HG03039 (cell line): ENCODE data around the gene HOXD8.

Experiments used
- ATAC-seq: cut with Tn5 transposase; IDR thresholded peaks from one replicate; pipeline ENCODE4 v1.9.1; 2021; ENCODE audit warnings: mild to moderate bottlenecking, moderate library complexity; ENCODE audit not compliant: unreplicated experiment

Gene HOXD8

GRCh38 chr2:176128982-176129796, at the start of gene HOXD8:
HOXD8 (plus strand) TSS chr2:176129705; CDS start chr2:176130367, 662 bp downstream.
- ATAC-seq: no peak

GRCh38 chr2:176079831-176080539, 49.5 kb upstream of the HOXD8 start:
- no peak for ATAC-seq

GRCh38 chr2:176080540-176081375, 48.7 kb upstream of the HOXD8 start:
- ATAC-seq: no peak

- ATAC-seq: no peak
These were observed 48.1 kb upstream of the HOXD8 start for GRCh38 chr2:176081376-176081836.

GRCh38 chr2:176081837-176082524, 47.5 kb upstream of the HOXD8 start:
- no peak for ATAC-seq

- ATAC-seq: no peak
These were observed 47.0 kb upstream of the HOXD8 start for GRCh38 chr2:176082525-176082823.

DNA sequence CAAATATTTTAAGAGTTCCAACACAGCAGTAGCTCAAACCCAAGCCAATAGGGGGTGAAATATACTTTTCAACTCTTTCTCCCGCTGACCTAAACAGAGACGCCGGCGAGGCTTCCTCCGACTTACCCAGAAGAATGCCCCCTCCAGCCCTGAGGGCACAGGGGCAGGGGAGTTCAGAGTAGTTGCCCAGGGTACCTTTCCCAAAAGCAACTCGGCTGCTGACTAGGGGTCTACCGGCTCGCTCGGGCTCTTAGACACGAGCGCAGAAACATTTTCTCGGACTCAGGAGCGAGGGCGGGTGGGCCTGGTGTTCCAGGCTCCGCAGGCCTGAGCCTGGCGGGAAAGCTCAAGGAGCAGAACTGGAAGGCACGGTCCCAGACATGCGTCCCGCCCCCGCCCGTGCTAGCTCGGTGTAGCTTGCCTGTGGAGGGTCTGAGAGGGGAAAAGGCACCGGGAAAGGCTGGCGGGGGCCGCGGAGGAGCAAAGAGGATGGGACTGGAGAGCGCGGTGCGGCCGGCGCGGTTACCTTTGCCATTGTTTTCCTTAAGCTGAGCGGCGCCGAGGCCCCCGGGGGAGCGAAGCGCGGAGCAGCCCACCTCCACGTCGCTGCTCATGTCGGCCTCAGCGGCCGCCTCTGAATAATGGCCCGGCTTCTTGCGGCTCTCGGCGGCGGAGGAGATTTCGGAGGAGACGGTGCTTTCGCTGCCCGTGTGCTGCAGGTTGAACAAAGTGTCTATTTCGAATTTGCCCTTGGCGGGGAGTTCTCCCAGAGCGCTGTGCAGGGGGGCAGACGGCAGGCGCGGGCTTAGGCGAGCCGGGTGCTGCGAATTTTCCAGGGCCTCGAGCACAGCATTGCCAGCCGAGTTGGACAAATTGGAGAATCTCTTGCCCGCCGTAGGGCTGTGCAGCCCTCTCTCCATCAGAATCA, 46.4 kb upstream of the HOXD8 start:
- ATAC-seq: no peak

- no peak for ATAC-seq
These were observed 45.7 kb upstream of the HOXD8 start, which contains the start of gene EVX2 for GRCh38 chr2:176083796-176084261. EVX2 (minus strand) TSS chr2:176083962; CDS start chr2:176083776, 186 bp downstream.

- no peak for ATAC-seq
These were observed 44.8 kb upstream of the HOXD8 start for GRCh38 chr2:176084611-176085119.

DNA sequence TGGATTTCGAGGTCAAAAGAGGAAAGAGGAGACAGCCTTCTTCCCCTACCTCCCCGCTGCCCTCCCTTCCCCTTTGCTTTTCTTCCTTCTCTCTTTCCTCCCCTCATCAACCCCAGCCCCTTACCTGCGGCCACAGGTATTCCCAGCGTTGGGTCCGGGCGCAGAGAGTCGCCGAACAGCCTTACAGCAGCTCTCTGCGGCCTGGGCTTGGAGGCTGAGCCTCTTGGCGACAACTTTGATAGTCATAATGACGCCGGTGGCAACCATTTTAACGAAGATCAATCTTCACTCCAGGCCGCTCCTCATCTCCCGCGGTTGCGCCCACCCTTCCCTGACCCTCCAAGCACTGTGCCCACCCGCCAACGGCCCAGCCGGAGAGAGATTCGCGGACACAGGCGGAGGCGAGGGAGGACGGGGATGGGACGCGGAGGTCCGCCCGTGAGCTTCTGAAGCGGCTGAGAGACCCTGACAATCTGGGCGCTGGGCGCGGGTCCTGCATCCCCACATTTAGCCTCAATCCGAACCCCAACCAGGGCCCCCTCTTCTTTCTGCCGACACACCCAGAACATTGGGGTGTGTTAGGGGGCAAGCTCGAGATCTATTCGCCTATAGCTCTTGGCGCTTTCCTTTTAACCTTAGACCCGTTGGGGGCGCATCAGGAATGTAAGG, 44.3 kb upstream of the HOXD8 start:
- ATAC-seq: no peak

DNA sequence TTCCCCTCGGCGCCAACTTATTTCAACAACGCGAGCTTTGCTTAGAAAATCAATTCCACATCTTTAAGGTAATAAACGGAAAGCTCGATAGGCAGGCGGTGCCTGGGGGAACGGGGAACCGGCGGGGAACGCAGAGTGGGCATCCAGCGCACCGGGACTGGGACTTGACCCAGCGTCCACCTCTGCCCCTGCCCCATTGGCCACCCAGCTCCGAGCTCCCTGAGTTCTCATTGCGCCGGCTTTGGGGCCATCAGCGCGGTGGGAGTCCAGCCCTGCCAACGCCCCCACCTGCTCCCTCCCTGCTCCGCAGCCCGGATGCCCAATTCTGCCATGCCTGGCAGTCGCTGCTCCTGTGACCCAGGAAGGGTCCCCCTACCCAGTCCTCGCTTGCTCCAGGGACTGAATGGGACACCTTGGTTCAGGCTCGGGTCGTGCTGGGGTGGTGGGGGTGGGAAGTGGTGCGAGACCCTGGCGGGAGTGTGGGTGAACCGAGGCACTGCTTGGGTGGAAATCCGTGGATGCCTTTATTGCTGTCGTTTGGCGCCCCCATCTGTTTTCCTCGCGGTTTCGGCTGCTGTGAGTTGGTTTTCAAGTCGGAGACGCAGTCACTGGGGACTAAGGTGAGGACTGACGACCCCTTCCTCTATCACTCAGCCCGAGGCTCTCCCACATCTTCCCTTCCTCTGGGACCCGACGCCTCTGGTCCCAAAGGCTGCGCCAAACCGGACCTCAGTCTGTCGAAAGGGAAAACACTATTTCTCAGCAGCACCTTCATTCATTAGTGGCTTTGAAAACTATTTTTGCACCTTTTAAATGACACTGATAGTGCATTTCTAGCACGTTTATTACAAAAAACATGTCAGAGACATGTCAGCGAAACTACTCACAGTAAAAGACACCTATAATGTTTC, 43.4 kb upstream of the HOXD8 start:
- no peak for ATAC-seq

DNA sequence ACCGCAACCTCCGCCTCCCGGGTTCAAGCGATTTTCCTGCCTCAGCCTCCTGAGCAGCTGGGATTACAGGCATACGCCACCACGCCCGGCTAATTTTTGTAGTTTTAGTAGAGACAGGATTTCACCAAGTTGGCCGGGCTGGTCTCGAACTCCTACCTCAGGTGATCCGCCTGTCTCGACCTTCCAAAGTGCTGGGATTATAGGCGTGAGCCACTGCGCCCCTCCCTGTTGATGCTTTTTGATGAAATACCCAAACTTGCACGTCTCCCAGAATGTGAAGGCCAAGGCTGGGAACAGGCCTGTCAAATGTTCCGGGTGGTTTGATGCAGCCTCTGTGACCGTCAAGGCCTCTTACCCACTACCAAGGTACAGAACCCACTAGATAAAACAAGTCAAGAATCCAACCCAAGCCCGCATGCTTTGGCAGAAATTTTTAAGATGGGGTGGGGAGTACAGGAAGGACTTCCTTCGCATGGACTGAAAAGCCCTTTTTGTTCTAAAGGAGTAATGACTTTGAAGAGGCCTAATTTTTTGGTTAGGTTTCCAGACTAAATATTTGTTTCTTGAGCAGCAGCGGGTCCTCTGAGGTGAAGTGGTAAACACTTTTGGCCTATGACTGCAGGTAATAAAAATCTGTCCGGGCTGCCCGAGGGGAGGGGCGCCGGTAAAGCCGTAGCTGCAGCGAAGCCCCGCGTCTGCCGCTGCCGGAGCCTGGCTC, 42.0 kb upstream of the HOXD8 start:
- no peak for ATAC-seq

DNA sequence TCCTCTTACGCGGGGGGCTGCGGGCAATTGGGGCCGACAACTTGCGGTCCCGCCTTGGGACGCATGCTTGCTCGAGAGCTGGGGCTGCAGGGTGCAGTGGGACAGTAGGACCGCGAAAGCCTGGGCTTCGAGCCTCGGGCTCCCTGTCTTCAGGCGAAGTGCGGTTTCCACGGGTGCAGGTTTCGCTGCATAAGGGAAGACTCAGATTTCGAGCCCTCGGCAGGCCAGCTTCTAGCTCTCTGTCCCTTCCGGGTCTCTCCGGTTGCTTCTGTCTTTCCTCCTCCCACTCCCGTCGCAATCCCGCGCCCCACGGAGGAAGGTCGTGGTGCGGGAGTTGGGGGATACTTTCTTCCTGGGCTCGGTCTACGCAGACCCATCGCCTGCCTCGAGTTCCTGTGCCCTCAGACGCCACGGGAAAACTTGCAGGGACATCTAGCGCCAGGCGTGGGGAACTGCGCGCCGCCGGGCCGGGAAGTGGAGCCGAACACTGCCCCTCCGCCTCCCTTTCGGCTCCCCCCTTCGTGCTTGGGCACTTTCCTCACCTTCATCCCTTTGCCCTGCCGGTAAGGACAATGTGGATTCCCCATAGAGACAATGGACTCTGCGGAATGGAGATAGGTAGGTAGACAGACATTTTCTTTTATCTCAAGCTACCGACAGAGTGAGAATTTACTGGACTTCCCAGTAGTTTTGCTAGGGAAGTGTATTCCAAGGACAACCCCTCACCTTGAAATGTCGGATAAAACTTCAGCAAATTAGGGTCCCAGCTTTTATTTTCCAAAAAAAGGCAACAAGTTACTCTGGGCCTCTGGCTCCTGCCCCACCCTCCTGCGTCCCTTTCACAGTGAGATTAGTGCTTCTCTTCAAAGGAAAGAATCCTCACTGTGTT, 41.2 kb upstream of the HOXD8 start:
- no peak for ATAC-seq

GRCh38 chr2:176088937-176089842, 40.3 kb upstream of the HOXD8 start:
- no peak for ATAC-seq

GRCh38 chr2:176089843-176090395, 39.6 kb upstream of the HOXD8 start:
- ATAC-seq: no peak
